IMR-90 (cell line): ENCODE data around the gene GNG7. TPM values are rescaled to one million over a fixed set of nuclear protein-coding genes. Genes with fewer than 3 reads are reported as not detected.
"Not testable (repeated sequence)": the region's sequence is repeated elsewhere in the genome, so short reads cannot be mapped to it uniquely, and the experiment has no call there.

Experiments
- ATAC-seq: fragments of 200-7000 bp; cut with Tn5 transposase; 2 replicates; pipeline ENCODE4 v1.9.1; 2020; ENCODE audit warnings: low read depth, mild to moderate bottlenecking, moderate library complexity
- BruUV-seq: library from RNA; stranded (reverse); fragments of 400-500 nt; replicated peaks from 2 replicates; lab custom pipeline; 2021; lab: Mats Ljungman, UMichigan
- CTCF ChIA-PET: fragments of 300-600 bp; formaldehyde crosslinking; extraction: SDS; loops from one replicate; lab custom pipeline; 2021; ENCODE audit warnings: antibody characterized with exemption; lab: Yijun Ruan, JAX
- POLR2A ChIA-PET: fragments of 300-600 bp; sonication (Branson Sonifier 250); formaldehyde crosslinking; loops from one replicate; lab custom pipeline; 2022; ENCODE audit warnings: antibody characterized with exemption; ENCODE audit not compliant: unreplicated experiment; lab: Charles Lee
- DNase-seq: peaks from one replicate; pipeline ENCODE4 v3.0.0; 2013
- H2AFZ ChIP-seq: replicated peaks from 2 replicates; pipeline ENCODE3; 2013; ENCODE audit warnings: low read length, mild to moderate bottlenecking; ENCODE audit not compliant: poor library complexity
- H2AK5ac ChIP-seq: 2 replicates; pipeline ENCODE4 v1.6.1; 2013; ENCODE audit warnings: low read depth, low read length, inconsistent platforms
- H2AK9ac ChIP-seq: replicated peaks from 2 replicates; pipeline ENCODE3; 2013; ENCODE audit warnings: mild to moderate bottlenecking, low read depth, low read length, moderate library complexity; ENCODE audit not compliant: poor library complexity
- H2BK120ac ChIP-seq: 2 replicates; pipeline ENCODE4 v1.6.1; 2013; ENCODE audit warnings: low read depth, low read length, inconsistent platforms
- H2BK15ac ChIP-seq: 3 replicates; pipeline ENCODE4 v1.6.1; 2013; ENCODE audit warnings: low read depth, low read length, inconsistent platforms
- H2BK20ac ChIP-seq: 2 replicates; pipeline ENCODE4 v1.6.1; 2013; ENCODE audit warnings: low read depth, mild to moderate bottlenecking, inconsistent platforms, low read length, moderate library complexity
- H2BK5ac ChIP-seq: 2 replicates; pipeline ENCODE4 v1.6.1; 2013; ENCODE audit warnings: mild to moderate bottlenecking, low read depth, low read length, inconsistent platforms; ENCODE audit not compliant: poor library complexity, severe bottlenecking
- H3K14ac ChIP-seq: replicated peaks from 2 replicates; pipeline ENCODE4 v1.6.1; 2013; ENCODE audit warnings: low read depth, low read length, inconsistent platforms
- H3K18ac ChIP-seq: 2 replicates; pipeline ENCODE4 v1.6.1; 2013; ENCODE audit warnings: low read depth, low read length, control low read depth
- H3K23ac ChIP-seq: 2 replicates; pipeline ENCODE4 v1.6.1; 2013; ENCODE audit warnings: low read depth, low read length, inconsistent platforms
- H3K27ac ChIP-seq: 2 replicates; pipeline ENCODE4 v1.5.1; 2013; ENCODE audit warnings: mild to moderate bottlenecking, control low read depth, low read length; ENCODE audit not compliant: insufficient read depth
- H3K27me3 ChIP-seq: 2 replicates; pipeline ENCODE4 v1.6.1; 2013; ENCODE audit warnings: low read length; ENCODE audit not compliant: control insufficient read depth, insufficient read depth
- H3K36me3 ChIP-seq: 2 replicates; pipeline ENCODE4 v1.6.1; 2013; ENCODE audit warnings: low read length, mixed read lengths; ENCODE audit not compliant: control insufficient read depth, insufficient read depth
- H3K4ac ChIP-seq: 2 replicates; pipeline ENCODE4 v1.6.1; 2013; ENCODE audit warnings: low read depth, low read length, inconsistent platforms
- H3K4me1 ChIP-seq: 2 replicates; pipeline ENCODE4 v1.6.1; 2013; ENCODE audit warnings: low read length, mixed read lengths; ENCODE audit not compliant: control insufficient read depth, insufficient read depth
- H3K4me2 ChIP-seq: 2 replicates; pipeline ENCODE4 v1.6.1; 2013; ENCODE audit warnings: low read depth, mild to moderate bottlenecking, control low read depth, low read length, moderate library complexity
- H3K4me3 ChIP-seq: 2 replicates; pipeline ENCODE4 v1.5.1; 2013; ENCODE audit warnings: low read depth, mild to moderate bottlenecking, control low read depth, low read length, moderate library complexity; ENCODE audit not compliant: insufficient read depth
- H3K56ac ChIP-seq: 2 replicates; pipeline ENCODE4 v1.6.1; 2013; ENCODE audit warnings: low read length, inconsistent platforms; ENCODE audit not compliant: insufficient read depth; ENCODE audit errors: extremely low read depth
- H3K79me1 ChIP-seq, 2 experiments: 2 replicates each; pipeline ENCODE4 v1.6.1; 2013; ENCODE audit warnings: low read length in 2 of 2, inconsistent platforms in 1 of 2, low read depth in 1 of 2
- H3K9ac ChIP-seq: 2 replicates; pipeline ENCODE4 v1.6.1; 2013; ENCODE audit warnings: low read depth, low read length, control low read depth
- H3K9me1 ChIP-seq: 2 replicates; pipeline ENCODE4 v1.6.1; 2013; ENCODE audit warnings: low read length, inconsistent platforms; ENCODE audit not compliant: insufficient read depth
- H3K9me3 ChIP-seq: 2 replicates; pipeline ENCODE4 v1.6.1; 2013; ENCODE audit warnings: low read length; ENCODE audit not compliant: control insufficient read depth, insufficient read depth
- H4K20me1 ChIP-seq: 2 replicates; pipeline ENCODE4 v1.6.1; 2013; ENCODE audit warnings: low read length, inconsistent platforms; ENCODE audit not compliant: insufficient read depth
- H4K5ac ChIP-seq: 2 replicates; pipeline ENCODE4 v1.6.1; 2013; ENCODE audit warnings: mild to moderate bottlenecking, low read depth, low read length, control low read depth
- H4K8ac ChIP-seq, 2 experiments: 2 replicates each; pipeline ENCODE4 v1.6.1; 2013; ENCODE audit warnings: low read depth in 2 of 2, low read length in 2 of 2, control low read depth in 1 of 2, inconsistent platforms in 1 of 2
- H4K91ac ChIP-seq: 2 replicates; pipeline ENCODE4 v1.6.1; 2013; ENCODE audit warnings: low read depth, low read length, inconsistent platforms; ENCODE audit not compliant: insufficient read depth
- WGBS, 2 experiments: methylation state at CpG; one replicate each; pipeline versions ENCODE4 v1.1.5 to v1.1.7; 2013; ENCODE audit warnings: missing lambda C conversion rate in 2 of 2; ENCODE audit not compliant: insufficient read length in 1 of 2; ENCODE audit errors: extremely low coverage in 2 of 2; 5-methylcytosine and 5-hydroxymethylcytosine counted together
- dilution Hi-C: fragments of 300-500 bp; cut with HindIII; formaldehyde crosslinking; loops from one replicate; pipeline ENCODE4 v1.14.3; 2018; ENCODE audit warnings: low sequenced_read_pairs; ENCODE audit not compliant: unreplicated experiment
- in situ Hi-C: fragments of 300-500 bp; cut with MboI; formaldehyde crosslinking; loops from 3 replicates; pipeline ENCODE4 v1.14.3; 2019; ENCODE audit warnings: low sequenced_read_pairs, inconsistent platforms, mixed read lengths
- intact Hi-C: fragments of 100-400 bp; cut with micrococcal nuclease; formaldehyde crosslinking; loops from 2 replicates; pipeline ENCODE4 v1.10.0; 2022
- polyA plus RNA-seq, 3 experiments: library from polyadenylated mRNA; depleted of rRNA; stranded (reverse); fragments of >200 nt; gene quantifications; 2 replicates each; pipeline ENCODE4 v1.2.3, GENCODE V29; 2012; ENCODE audit warnings: low replicate concordance in 1 of 3
- total RNA-seq: library from RNA; depleted of rRNA; stranded (reverse); fragments of >200 nt; gene quantifications from 2 replicates; pipeline ENCODE4 v1.2.3, GENCODE V29; 2012

GNG7 gene
- total and polyA plus RNA-seq, 2 of the 4 experiments (the other 2 are of a cell fraction), result under 0.01 to 0.21 TPM

DNA sequence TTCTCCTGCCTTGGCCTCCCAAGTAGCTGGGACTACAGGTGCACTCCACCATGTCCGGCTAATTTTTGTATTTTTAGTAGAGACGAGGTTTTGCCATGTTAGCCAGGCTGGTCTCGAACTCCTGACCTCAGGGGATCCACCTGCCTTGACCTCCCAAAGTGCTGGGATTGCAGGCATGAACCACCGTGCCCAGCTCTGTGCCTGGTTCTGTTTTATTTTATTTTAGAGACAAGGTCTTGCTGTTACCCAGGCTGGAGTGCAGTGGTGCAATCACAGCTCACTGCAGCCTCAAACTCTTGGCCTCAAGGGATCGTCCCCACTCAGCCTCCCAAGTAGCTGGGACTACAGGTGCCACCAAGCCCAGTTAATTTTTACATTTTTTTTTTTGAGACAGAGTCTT lies 122.1 kb downstream of the GNG7 start:
- H3K9ac ChIP-seq, H2AK5ac ChIP-seq, dilution Hi-C loops, H3K4ac ChIP-seq, H3K27ac ChIP-seq, intact Hi-C loops, H2BK20ac ChIP-seq, H4K5ac ChIP-seq, H4K8ac ChIP-seq, in situ Hi-C loops, H2AK9ac ChIP-seq, ATAC-seq, H3K36me3 ChIP-seq, H2BK15ac ChIP-seq, H3K18ac ChIP-seq, H4K91ac ChIP-seq, BruUV-seq, H3K4me3 ChIP-seq, H3K9me1 ChIP-seq, H3K9me3 ChIP-seq, H4K20me1 ChIP-seq, H3K4me2 ChIP-seq, DNase-seq, H3K56ac ChIP-seq, H3K27me3 ChIP-seq, H3K23ac ChIP-seq, H2BK5ac ChIP-seq, H2BK120ac ChIP-seq, H3K14ac ChIP-seq, H2AFZ ChIP-seq: not testable (repeated sequence)
- WGBS, 2 experiments, result 100% methylated on average over 3 of the region's 5 CpGs; no CpG with 5 or more reads in 1 of the 2 experiments
- H3K79me1 ChIP-seq, result peaks cover 0 to 18% of the 10 kb centered on the region in 2 experiments; a peak in 1 of 4 replicates
- ChIA-PET POLR2A (interaction anchor here (4.5 kb wide), 1 partner anchor 103 kb away, joined by 63 read pairs; the partner anchor contains the start of gene GADD45B), CTCF (interaction anchor here (1.1 to 3.8 kb wide), 3 partner anchors 13 to 107 kb away, joined by 4 to 13 read pairs (median 9); no protein-coding TSS in a partner anchor)
- peaks cover 15% of the 10 kb centered on the region for H3K4me1 ChIP-seq
